ENCODE results near the gene G6PC2.
A peak's percentile ranks its signal among the peaks of the same experiment; 100 is the strongest.

- TF ChIP-seq POLR2A (IDR thresholded peaks at IDR 0.05) = no peak
- TF ChIP-seq CTCF (IDR thresholded peaks at IDR 0.05) = peak in 2 of 7 experiments; percentile 17 to 28
- no peak for TF ChIP-seq POLR2AphosphoS5 (IDR thresholded peaks at IDR 0.05)
Observed at GRCh38 chr2:168948621-168949212, 47.6 kb downstream of the G6PC2 start.

Measured in stomach (tissue), 4 donors.